GM21723 (cell line): ENCODE results near the gene ACOT2.
A peak's percentile ranks its signal among the peaks of the same experiment; 100 is the strongest.
"Not testable (repeated sequence)": the region's sequence is repeated elsewhere in the genome, so short reads cannot be mapped to it uniquely, and the experiment has no call there.

Experiments
- ATAC-seq: cut with Tn5 transposase; IDR thresholded peaks from one replicate; pipeline ENCODE4 v1.9.1; 2021; ENCODE audit warnings: mild to moderate bottlenecking, moderate library complexity; ENCODE audit not compliant: unreplicated experiment

The ACOT2 gene

DNA sequence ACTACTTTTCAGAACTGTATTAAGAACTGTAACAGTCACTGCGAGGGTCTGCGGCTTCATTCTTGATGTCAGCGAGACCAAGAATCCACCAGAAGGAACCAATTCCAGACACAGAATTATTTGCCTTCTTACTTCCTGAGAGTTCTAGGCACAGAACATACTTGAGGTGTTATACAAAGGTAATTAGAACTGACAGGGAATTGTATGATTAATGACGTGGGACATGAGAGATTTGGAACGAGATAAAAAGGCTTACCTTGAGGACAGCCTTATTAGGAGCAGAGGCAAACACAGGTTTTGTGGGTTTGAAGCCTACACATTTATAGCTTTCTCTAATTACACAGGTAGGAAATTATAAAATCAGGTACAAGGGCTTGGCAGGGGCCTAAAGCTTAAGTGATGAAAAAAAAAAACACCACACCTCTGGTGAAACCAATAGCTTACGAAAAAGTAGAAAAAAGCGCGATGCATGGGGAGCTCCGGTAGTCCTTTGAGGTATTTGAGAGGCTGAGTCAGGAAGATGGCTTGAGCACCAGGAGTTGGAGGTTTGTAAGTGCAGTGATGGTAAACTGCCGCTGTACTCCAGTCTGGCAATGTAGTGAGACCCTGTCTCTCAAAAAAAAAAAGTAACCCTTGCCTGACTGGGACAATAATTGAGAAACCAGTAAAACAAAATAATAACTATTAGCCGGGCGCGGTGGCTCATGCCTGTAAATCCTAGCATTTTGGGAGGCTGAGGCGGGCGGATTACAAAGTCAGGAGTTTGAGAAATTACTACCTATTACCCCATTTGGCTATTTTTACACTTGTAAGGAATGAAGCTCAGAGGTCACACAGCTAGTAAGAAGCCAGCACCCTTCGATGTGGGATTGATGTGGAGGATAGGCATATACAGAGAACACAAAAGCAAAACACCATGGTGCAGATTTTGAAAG is 795 bp upstream of the ACOT2 start:
- no peak for ATAC-seq

DNA sequence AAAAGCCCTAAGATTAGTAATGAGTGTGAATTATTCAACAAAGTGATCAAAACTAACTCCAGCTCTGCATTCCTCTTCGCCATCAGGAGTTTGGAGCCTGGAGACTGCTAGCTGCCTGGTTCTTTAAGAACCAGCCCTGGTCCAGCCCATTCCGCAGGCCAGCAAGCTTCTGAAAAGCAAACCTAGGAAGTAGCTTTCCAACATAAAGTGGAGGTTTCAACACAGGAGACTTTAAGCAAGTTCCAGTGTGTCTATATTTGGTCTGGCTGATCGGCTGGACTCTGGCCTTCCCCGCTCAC is 178 bp upstream of the ACOT2 start:
- ATAC-seq = peak; percentile 6

DNA sequence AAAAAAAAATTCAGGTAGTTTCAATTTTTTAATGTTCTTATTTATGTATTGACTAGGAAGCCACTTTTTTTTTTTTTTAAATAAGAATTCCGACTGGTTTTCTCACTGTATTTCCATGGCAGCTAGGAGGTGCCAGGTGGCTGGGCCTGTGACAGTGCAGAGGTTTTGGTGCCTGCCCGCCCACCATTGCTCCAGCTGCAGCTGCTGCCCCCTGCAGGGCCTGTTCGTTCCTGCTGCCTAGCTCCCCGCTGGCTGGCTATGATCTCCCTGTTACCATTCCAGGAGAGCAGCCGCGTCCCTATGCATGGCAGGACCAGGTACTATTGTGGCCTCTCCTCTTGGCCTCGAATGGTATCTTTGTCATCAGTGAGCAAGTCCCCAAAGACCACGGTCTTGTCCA is 1.9 kb downstream of the ACOT2 start:
- ATAC-seq = not testable (repeated sequence)

DNA sequence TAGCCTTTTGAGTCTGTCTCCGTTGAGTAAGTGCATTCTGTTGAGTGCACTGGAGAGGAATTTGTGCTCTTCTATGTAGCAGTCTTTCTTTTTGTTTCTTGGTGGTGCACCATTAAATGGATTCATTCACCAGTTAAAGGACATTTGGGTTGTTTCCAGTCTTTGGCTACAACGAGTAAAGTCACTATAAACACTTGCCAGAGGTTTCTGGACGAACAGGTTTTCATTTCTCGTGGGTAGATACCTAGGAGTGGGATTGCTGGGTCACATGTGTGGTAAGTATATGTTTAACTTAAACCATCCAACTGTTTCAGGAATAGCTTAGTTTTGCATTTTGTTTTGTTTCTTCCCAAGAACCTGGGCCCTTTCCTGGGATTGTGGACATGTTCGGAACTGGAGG is 4.0 kb downstream of the ACOT2 start:
- ATAC-seq = not testable (repeated sequence)

DNA sequence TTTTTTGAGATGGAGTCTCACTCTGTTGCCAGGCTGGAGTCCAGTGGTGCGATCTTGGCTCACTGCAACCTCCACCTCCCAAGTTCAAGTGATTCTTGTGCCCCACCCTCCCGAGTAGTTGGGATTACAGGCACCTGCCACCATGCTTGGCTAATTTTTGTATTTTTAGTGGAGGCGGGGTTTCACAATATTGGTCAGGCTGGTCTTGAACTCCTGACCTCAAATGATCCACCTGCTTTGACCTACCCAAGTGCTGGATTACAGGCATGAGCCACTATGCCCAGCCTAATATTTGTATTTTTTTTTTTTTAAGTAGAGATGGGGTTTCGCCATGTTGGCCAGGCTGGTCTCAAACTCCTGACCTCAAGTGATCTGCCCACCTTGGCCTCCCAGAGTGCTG is 4.7 kb downstream of the ACOT2 start:
- ATAC-seq = not testable (repeated sequence)

DNA sequence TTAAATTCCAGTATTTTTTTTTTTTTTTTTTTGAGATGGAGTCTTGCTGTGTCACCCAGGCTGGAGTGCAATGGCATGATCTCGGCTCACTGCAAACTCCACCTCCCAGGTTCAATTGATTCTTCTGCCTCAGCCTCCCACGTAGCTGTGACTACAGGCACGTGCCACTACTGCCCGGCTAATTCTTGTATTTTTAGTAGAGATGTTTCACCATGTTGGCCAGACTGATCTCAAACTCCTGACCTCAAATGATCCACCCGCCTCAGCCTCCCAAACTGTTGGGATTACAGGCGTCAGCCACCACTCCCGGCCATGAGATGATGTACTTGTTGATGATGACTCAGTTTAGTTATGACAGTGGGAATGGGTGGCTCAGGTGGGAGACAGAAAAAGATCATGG is 5.2 kb downstream of the ACOT2 start:
- not testable (repeated sequence) for ATAC-seq

- no peak for ATAC-seq
These were observed 7.4 kb downstream of the ACOT2 start for GRCh38 chr14:73576391-73576790.

- ATAC-seq = not testable (repeated sequence)
These were observed 8.2 kb downstream of the ACOT2 start for GRCh38 chr14:73577214-73577613.

- not testable (repeated sequence) for ATAC-seq
These were observed 13.3 kb downstream of the ACOT2 start for GRCh38 chr14:73582102-73582979.

GRCh38 chr14:73588695-73589094 is 19.7 kb downstream of the ACOT2 start:
- ATAC-seq = no peak

DNA sequence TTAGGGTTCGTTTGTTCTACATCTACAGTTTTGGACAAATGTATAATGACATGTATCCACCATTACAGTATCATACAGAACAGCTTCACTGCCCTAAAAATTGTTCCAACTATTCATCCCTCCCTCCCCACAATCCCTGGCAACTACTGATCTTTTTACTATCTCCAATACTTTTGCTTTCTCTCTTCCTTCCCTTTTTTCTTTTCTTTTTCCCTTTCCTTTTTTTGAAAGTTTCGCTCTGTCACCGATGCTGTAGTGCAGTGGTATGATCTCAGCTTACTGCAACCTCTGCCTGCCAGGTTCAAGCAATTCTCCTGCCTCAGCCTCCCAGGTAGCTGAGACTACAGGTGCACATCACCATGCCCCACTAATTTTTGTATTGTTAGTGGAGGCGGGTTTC is 20.1 kb downstream of the ACOT2 start:
- ATAC-seq = no peak

GRCh38 chr14:73590673-73591004 is 21.6 kb downstream of the ACOT2 start:
- ATAC-seq = not testable (repeated sequence)

- peak; percentile 62 for ATAC-seq
These were observed 22.9 kb downstream of the ACOT2 start, which contains the start of gene ACOT4 for GRCh38 chr14:73591690-73592449. ACOT4 (plus strand) TSS chr14:73591873; CDS start chr14:73591960, 87 bp downstream.

DNA sequence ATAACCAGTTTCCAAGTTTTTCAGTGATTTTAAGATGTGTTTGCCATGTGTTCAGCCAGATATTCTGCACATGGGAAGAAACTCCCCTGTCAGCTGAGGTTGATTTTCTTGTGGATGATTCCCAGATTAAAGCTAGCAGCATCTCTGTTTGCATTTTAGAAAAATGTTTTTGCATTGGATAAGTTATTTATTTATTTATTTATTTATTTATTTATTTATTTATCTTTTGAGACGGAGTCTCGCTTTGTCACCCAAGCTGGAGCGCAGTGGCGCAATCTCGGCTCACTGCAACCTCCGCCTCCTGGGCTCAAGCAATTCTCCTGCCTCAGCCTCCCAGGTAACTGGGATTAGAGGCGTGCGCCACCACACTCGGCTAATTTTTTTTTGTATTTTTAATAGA is 25.5 kb downstream of the ACOT2 start:
- ATAC-seq = no peak

GRCh38 chr14:73599499-73599898 is 30.5 kb downstream of the ACOT2 start:
- no peak for ATAC-seq

- ATAC-seq = no peak
These were observed 34.0 kb downstream of the ACOT2 start for GRCh38 chr14:73602994-73603393.

- ATAC-seq = no peak
These were observed 37.3 kb downstream of the ACOT2 start for GRCh38 chr14:73606271-73606670.

GRCh38 chr14:73607241-73607640 is 38.2 kb downstream of the ACOT2 start:
- ATAC-seq = no peak

DNA sequence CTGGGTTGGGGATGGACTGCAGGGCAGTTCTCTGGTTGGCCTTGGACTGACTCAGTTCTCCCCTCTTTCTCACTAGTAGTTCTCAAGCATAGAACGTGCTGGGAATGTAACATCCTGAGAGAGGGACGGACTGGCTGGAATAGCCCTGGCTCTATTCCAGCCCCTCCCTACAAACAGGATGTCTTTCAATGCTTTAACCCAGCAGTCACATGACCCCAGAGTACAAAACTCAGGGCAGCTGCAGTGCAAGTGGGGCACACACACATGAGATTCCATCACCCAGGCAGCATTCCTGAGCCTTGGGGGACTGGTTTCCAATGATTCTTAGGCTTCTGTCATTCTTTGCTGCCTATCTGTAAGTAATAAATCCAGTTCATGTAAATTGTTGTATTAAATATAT is 41.7 kb downstream of the ACOT2 start:
- no peak for ATAC-seq

GRCh38 chr14:73612339-73613045 is 43.5 kb downstream of the ACOT2 start, which contains the start of gene ACOT6:
ACOT6 (plus strand) TSS chr14:73612517; CDS start chr14:73612572, 55 bp downstream.
- peak; percentile 84 for ATAC-seq

- peak; percentile 31 for ATAC-seq
These were observed 44.0 kb downstream of the ACOT2 start for GRCh38 chr14:73613046-73613383.
